ENCODE data around the gene KCNK1. TPM values are rescaled to one million over a fixed set of nuclear protein-coding genes. Genes with fewer than 3 reads are reported as not detected.

KCNK1 gene
- total RNA-seq, 1 experiment from 2014 or later, result 0.13 TPM

DNA sequence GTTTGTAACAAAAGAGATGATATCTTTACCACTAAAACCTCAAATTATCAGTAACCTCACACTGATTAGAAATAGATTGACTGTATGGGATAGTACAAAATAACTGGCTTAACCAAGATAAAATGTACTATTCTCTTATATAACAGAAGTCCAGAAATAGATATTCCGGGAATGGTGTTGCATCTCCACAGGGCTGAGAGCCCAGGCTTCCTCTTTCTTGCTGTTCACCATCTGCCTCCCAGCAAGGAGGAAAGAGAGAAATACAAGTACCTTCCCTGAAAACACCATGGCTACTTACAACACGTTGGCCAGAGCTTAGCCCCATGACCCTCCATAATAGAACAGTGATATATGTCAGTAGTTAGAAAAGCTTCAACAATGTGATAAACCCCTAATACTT lies 47.0 kb upstream of the KCNK1 start:
- Histone ChIP-seq H3K4me3 (ENCODE audit: low read depth in 2 of 2, low read length in 2 of 2) (no peak overlapping the region), H3K4me1 (ENCODE audit: control insufficient read depth, insufficient read depth, low read length) (no peaks in the 10 kb centered on the region), H3K36me3 (ENCODE audit: control insufficient read depth, insufficient read depth, low read length) (no peaks in the 10 kb centered on the region), H3K27ac (ENCODE audit: low read length) (no peak overlapping the region), H3K27me3 (ENCODE audit: control insufficient read depth, insufficient read depth, low read length) (peaks cover 3% of the 10 kb centered on the region; the same call in 1 of the 2 replicates), H3K9me3 (ENCODE audit: control insufficient read depth, insufficient read depth, low read depth, low read length) (peaks cover 12% of the 10 kb centered on the region)
- ChIA-PET POLR2A (no interaction called here), CTCF (no interaction called here)
- no peak for DNase-seq (ENCODE audit: low read depth, low spot score)
- BruUV-seq (replicated peaks), result no TSS peak
- no peak for ATAC-seq
- intact Hi-C loops (cut with micrococcal nuclease; ENCODE audit: unreplicated experiment) (no loop called here), in situ Hi-C loops (cut with HindIII; ENCODE audit: low pct_unique_long_range_greater_than_20kb, low sequenced_read_pairs) (no loop called here)
- TF ChIP-seq SIN3A (IDR thresholded peaks at IDR 0.05; ENCODE audit: borderline replicate concordance, insufficient read depth, low read depth, low read length) (no peak), TCF7L2 (IDR thresholded peaks at IDR 0.05; ENCODE audit: low read depth, low read length) (no peak), POLR2AphosphoS5 (IDR thresholded peaks at IDR 0.05; ENCODE audit: low read depth, low read length) (no peak)
- TF ChIP-seq, protein P1, sequence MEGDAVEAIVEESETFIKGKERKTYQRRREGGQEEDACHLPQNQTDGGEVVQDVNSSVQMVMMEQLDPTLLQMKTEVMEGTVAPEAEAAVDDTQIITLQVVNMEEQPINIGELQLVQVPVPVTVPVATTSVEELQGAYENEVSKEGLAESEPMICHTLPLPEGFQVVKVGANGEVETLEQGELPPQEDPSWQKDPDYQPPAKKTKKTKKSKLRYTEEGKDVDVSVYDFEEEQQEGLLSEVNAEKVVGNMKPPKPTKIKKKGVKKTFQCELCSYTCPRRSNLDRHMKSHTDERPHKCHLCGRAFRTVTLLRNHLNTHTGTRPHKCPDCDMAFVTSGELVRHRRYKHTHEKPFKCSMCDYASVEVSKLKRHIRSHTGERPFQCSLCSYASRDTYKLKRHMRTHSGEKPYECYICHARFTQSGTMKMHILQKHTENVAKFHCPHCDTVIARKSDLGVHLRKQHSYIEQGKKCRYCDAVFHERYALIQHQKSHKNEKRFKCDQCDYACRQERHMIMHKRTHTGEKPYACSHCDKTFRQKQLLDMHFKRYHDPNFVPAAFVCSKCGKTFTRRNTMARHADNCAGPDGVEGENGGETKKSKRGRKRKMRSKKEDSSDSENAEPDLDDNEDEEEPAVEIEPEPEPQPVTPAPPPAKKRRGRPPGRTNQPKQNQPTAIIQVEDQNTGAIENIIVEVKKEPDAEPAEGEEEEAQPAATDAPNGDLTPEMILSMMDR (IDR thresholded peaks at IDR 0.05), result no peak
- TF ChIP-seq, protein P2, sequence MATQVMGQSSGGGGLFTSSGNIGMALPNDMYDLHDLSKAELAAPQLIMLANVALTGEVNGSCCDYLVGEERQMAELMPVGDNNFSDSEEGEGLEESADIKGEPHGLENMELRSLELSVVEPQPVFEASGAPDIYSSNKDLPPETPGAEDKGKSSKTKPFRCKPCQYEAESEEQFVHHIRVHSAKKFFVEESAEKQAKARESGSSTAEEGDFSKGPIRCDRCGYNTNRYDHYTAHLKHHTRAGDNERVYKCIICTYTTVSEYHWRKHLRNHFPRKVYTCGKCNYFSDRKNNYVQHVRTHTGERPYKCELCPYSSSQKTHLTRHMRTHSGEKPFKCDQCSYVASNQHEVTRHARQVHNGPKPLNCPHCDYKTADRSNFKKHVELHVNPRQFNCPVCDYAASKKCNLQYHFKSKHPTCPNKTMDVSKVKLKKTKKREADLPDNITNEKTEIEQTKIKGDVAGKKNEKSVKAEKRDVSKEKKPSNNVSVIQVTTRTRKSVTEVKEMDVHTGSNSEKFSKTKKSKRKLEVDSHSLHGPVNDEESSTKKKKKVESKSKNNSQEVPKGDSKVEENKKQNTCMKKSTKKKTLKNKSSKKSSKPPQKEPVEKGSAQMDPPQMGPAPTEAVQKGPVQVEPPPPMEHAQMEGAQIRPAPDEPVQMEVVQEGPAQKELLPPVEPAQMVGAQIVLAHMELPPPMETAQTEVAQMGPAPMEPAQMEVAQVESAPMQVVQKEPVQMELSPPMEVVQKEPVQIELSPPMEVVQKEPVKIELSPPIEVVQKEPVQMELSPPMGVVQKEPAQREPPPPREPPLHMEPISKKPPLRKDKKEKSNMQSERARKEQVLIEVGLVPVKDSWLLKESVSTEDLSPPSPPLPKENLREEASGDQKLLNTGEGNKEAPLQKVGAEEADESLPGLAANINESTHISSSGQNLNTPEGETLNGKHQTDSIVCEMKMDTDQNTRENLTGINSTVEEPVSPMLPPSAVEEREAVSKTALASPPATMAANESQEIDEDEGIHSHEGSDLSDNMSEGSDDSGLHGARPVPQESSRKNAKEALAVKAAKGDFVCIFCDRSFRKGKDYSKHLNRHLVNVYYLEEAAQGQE (IDR thresholded peaks at IDR 0.05; ENCODE audit: insufficient read depth in 1 of 2, low read depth in 2 of 2, low read length in 1 of 2), result no peak

DNA sequence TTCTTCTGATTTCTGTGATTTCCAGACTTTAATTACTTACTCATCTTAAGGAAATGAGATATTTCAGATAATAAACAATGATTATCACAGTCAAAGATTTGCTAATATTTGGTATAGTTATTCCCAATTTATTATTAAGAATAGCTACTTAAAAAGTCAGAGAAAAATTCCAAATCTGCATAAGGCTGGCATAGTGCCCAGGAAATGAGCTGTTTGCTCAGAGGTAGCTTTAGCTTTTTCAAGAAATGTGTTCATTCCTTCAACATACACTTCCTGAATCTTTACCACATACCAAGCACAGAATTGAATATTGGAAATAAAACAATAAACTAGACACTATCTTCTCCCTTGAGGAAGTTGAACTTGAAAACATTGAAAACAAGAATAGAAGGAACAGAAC lies 44.3 kb upstream of the KCNK1 start:
- in situ Hi-C loops (cut with HindIII; ENCODE audit: low pct_unique_long_range_greater_than_20kb, low sequenced_read_pairs), result no loop called here
- Histone ChIP-seq H3K4me1 (ENCODE audit: control insufficient read depth, insufficient read depth, low read length) (no peaks in the 10 kb centered on the region), H3K27me3 (ENCODE audit: control insufficient read depth, insufficient read depth, low read length) (peaks cover 7% of the 10 kb centered on the region; the same call in 1 of the 2 replicates), H3K36me3 (ENCODE audit: control insufficient read depth, insufficient read depth, low read length) (no peaks in the 10 kb centered on the region), H3K4me3 (ENCODE audit: low read depth in 2 of 2, low read length in 2 of 2) (no peak overlapping the region), H3K9me3 (ENCODE audit: control insufficient read depth, insufficient read depth, low read depth, low read length) (no peaks in the 10 kb centered on the region), H3K27ac (ENCODE audit: low read length) (no peak overlapping the region)
- DNase-seq (ENCODE audit: low read depth, low spot score) (no peak), ATAC-seq (no peak)
- ChIA-PET POLR2A (no interaction called here), CTCF (no interaction called here)
- intact Hi-C loops (cut with micrococcal nuclease; ENCODE audit: unreplicated experiment), result no loop called here
- no TSS peak for BruUV-seq (replicated peaks)
- TF ChIP-seq, protein P1 (IDR thresholded peaks at IDR 0.05), result no peak
- TF ChIP-seq, protein P2 (IDR thresholded peaks at IDR 0.05; ENCODE audit: insufficient read depth in 1 of 2, low read depth in 2 of 2, low read length in 1 of 2), result no peak
- TF ChIP-seq POLR2AphosphoS5 (IDR thresholded peaks at IDR 0.05; ENCODE audit: low read depth, low read length) (no peak), TCF7L2 (IDR thresholded peaks at IDR 0.05; ENCODE audit: low read depth, low read length) (no peak), SIN3A (IDR thresholded peaks at IDR 0.05; ENCODE audit: borderline replicate concordance, insufficient read depth, low read depth, low read length) (no peak)

Data from Panc1 (cell line).